Measurements from ENCODE around the gene KRT8.

DNA sequence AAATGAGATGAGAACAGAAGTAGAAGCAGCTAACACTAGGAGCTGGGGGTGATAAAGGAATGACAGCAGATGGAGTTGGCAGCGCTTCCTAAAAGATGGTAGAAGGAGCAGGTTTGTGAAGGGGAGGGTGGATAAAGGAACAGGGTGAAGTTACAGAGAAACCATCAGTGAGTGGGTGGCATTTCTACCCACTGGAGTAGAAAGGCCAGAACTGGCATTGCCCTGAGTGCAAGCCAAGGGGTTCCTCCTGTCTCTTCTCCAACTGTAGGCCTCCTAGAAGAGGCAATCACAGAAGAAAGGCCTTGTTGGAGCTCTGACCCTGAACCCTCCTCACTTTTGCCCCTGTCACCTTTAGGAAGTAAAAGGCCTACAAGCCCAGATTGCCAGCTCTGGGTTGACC is 46.2 kb upstream of the KRT8 start:
- TF ChIP-seq, protein P1, sequence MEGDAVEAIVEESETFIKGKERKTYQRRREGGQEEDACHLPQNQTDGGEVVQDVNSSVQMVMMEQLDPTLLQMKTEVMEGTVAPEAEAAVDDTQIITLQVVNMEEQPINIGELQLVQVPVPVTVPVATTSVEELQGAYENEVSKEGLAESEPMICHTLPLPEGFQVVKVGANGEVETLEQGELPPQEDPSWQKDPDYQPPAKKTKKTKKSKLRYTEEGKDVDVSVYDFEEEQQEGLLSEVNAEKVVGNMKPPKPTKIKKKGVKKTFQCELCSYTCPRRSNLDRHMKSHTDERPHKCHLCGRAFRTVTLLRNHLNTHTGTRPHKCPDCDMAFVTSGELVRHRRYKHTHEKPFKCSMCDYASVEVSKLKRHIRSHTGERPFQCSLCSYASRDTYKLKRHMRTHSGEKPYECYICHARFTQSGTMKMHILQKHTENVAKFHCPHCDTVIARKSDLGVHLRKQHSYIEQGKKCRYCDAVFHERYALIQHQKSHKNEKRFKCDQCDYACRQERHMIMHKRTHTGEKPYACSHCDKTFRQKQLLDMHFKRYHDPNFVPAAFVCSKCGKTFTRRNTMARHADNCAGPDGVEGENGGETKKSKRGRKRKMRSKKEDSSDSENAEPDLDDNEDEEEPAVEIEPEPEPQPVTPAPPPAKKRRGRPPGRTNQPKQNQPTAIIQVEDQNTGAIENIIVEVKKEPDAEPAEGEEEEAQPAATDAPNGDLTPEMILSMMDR (IDR thresholded peaks at IDR 0.05; ENCODE audit: insufficient read depth, low read length) = no peak
- TF ChIP-seq POLR2AphosphoS5 (IDR thresholded peaks at IDR 0.05; ENCODE audit: low read depth) (no peak), GABPA (IDR thresholded peaks at IDR 0.05; ENCODE audit: low read depth) (no peak)
- TF ChIP-seq, protein P2, sequence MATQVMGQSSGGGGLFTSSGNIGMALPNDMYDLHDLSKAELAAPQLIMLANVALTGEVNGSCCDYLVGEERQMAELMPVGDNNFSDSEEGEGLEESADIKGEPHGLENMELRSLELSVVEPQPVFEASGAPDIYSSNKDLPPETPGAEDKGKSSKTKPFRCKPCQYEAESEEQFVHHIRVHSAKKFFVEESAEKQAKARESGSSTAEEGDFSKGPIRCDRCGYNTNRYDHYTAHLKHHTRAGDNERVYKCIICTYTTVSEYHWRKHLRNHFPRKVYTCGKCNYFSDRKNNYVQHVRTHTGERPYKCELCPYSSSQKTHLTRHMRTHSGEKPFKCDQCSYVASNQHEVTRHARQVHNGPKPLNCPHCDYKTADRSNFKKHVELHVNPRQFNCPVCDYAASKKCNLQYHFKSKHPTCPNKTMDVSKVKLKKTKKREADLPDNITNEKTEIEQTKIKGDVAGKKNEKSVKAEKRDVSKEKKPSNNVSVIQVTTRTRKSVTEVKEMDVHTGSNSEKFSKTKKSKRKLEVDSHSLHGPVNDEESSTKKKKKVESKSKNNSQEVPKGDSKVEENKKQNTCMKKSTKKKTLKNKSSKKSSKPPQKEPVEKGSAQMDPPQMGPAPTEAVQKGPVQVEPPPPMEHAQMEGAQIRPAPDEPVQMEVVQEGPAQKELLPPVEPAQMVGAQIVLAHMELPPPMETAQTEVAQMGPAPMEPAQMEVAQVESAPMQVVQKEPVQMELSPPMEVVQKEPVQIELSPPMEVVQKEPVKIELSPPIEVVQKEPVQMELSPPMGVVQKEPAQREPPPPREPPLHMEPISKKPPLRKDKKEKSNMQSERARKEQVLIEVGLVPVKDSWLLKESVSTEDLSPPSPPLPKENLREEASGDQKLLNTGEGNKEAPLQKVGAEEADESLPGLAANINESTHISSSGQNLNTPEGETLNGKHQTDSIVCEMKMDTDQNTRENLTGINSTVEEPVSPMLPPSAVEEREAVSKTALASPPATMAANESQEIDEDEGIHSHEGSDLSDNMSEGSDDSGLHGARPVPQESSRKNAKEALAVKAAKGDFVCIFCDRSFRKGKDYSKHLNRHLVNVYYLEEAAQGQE (IDR thresholded peaks at IDR 0.05; ENCODE audit: insufficient replicate concordance, low read depth) = no peak
